Tibial nerve (tissue), 3 donors: ENCODE data around the gene NIT2.

Experiments
- POLR2A ChIP-seq, 2 donors: fragments of 450-650 bp; IDR thresholded peaks; one replicate each; pipeline ENCODE4 v1.6.1; 2017; ENCODE audit warnings: antibody characterized with exemption in 2 of 2, mild to moderate bottlenecking in 2 of 2, moderate library complexity in 2 of 2
- TF ChIP-seq, protein P1 (sequence below), 5 experiments: fragments of 200-600 bp in 3 of 5; fragments of 450-650 bp in 2 of 5; sonication (generic) in 3 of 5; IDR thresholded peaks; one replicate each; pipeline ENCODE4 v1.5.1; 2016 to 2019; ENCODE audit warnings: antibody characterized with exemption in 5 of 5, mild to moderate bottlenecking in 3 of 5, moderate library complexity in 2 of 5

DNA sequence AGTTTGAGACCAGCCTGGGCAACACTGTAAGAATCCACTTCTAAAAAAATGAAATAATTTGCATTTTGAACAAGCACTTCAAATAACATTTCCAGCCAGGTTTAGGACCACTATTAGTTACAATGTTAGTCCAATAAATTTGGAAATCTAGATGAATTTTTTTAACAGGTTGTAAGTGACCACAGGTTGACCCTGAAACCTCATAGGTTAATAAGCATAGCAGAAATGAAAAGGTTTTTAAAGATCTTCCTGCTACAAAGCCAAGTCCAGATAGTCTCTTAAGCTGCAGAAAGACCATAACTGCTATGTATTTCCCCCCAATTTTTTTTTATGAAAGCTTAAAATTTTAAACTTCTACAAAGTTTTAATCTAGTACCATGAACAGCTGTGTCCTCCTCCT, 1.5 kb upstream of the NIT2 start:
- no peak for TF ChIP-seq POLR2A (IDR thresholded peaks at IDR 0.05)
- TF ChIP-seq, protein P1, sequence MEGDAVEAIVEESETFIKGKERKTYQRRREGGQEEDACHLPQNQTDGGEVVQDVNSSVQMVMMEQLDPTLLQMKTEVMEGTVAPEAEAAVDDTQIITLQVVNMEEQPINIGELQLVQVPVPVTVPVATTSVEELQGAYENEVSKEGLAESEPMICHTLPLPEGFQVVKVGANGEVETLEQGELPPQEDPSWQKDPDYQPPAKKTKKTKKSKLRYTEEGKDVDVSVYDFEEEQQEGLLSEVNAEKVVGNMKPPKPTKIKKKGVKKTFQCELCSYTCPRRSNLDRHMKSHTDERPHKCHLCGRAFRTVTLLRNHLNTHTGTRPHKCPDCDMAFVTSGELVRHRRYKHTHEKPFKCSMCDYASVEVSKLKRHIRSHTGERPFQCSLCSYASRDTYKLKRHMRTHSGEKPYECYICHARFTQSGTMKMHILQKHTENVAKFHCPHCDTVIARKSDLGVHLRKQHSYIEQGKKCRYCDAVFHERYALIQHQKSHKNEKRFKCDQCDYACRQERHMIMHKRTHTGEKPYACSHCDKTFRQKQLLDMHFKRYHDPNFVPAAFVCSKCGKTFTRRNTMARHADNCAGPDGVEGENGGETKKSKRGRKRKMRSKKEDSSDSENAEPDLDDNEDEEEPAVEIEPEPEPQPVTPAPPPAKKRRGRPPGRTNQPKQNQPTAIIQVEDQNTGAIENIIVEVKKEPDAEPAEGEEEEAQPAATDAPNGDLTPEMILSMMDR (IDR thresholded peaks at IDR 0.05): no peak
